GM04503 (cell line): ENCODE data around the gene CCDC120.

Experiments used
- DNase-seq: peaks from one replicate; pipeline ENCODE4 v3.0.0-alpha.2; 2012; ENCODE audit warnings: low read depth

The CCDC120 gene, protein sequence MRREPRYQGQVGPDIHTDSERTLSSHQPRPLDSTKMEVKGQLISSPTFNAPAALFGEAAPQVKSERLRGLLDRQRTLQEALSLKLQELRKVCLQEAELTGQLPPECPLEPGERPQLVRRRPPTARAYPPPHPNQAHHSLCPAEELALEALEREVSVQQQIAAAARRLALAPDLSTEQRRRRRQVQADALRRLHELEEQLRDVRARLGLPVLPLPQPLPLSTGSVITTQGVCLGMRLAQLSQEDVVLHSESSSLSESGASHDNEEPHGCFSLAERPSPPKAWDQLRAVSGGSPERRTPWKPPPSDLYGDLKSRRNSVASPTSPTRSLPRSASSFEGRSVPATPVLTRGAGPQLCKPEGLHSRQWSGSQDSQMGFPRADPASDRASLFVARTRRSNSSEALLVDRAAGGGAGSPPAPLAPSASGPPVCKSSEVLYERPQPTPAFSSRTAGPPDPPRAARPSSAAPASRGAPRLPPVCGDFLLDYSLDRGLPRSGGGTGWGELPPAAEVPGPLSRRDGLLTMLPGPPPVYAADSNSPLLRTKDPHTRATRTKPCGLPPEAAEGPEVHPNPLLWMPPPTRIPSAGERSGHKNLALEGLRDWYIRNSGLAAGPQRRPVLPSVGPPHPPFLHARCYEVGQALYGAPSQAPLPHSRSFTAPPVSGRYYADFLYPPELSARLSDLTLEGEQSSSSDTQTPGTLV

DNA sequence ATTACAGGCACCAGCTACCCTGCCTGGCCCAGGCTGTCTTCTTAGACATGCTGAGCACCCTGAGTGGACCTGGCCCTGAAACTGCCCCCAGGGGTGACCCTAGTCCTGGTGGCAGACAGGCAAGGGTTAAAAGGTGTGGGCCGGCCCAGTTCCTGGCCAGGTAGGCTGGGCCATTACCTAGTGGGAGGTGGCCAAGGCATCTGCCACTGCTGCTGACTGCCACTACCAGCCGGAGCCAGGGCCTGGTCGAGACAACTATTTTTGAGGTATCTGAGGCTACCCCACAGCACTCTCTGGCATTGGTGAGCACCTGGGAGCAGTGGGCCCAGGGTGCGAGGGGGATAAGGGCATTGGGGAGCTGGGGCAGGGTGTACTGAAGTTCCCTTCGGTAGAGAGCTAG is at the start of gene CCDC120:
Gene CCDC120, plus strand, starts transcription at position 206 of the 400 bp plus-strand sequence. CDS start 3,043 bp downstream, outside the sequence.
- DNase-seq: no peak

DNA sequence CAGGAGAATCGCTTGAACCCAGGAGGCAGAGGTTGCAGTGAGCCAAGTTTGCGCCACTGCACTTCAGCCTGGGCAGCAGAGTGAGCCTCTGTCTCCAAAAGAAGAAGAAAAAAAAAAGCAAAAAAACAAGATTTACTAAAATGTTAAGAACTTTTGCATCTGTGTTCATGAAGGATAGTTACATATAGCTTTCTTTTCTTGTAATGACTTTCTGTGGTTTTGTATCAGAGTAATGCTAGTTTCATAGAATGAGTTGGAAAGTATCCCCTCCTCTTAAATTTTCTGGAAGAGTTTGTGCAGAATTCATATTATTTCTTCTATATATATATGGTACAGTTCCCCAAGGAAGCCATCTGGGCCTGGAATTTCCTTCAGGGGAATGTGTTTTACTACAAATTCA is 39.7 kb upstream of the CCDC120 start:
- no peak for DNase-seq

DNA sequence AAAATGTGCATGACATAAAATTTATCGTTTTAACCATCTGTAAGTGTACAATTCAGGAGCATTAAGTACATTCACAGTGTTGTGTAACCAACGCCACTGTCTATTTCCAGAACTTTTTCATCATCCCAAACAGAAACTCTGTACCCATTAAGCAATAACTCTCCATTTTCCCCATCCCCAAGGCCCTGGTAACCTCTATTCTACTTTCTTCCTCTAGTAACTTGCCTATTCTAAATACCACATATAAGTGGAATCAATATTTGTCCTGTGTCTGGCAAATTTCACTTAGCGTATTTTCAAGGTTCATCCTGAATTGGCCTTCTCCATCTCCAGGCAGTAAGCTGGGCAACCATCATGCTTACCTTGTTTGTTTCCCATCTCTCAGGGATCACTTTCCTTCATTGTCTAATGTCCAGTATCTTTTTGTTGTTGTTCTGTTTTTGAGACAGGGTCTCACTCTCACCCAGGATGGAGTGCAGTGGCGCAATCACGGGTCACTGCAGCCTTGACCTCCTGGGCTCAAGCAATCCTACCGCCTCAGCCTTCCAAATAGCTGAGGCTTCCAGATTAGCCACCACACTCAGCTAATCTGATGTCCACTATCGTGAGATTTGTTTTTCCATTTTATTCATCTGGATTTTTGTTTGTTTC is 39.1 kb upstream of the CCDC120 start:
- DNase-seq: no peak

DNA sequence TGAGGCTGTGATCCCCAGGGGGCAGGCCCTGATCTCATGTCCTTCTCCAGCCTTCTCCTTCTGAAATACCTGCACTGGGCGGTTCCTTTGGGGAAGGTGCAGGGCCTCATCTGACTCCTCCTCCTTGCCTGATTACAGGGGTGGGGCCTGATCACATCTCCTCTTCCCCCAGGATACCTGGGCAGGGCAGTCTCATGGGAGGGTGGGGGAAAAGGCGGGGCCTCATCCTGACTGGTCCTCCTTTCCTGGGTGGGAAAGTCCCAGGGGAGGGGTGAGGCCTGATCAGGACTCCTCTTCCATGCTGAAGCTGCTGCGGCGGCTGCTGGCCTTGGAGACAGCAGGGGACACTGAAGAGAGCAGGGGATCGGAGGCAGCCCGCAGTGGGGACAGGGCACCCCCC is 28.9 kb upstream of the CCDC120 start:
- no peak for DNase-seq

DNA sequence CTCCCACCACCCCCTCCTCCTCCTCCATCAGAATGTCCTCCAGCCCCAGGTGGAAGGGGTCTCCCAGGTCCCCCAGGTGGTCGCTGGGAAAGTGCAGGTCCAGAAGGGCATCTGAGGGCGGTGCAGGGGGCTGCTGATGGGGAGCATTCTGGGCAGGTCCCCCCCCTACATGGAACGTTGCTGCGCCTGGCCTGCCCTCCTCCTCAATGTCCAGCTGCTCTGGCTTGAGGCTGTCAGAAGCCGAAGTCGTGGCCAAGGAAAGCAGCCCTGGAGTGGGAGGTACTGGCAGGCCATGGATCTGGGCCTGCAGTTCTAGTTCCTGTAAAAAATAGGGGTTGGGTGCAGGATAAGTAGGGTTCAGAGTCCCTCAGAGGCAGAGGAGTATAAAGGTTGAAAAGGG is 28.5 kb upstream of the CCDC120 start:
- DNase-seq: no peak

DNA sequence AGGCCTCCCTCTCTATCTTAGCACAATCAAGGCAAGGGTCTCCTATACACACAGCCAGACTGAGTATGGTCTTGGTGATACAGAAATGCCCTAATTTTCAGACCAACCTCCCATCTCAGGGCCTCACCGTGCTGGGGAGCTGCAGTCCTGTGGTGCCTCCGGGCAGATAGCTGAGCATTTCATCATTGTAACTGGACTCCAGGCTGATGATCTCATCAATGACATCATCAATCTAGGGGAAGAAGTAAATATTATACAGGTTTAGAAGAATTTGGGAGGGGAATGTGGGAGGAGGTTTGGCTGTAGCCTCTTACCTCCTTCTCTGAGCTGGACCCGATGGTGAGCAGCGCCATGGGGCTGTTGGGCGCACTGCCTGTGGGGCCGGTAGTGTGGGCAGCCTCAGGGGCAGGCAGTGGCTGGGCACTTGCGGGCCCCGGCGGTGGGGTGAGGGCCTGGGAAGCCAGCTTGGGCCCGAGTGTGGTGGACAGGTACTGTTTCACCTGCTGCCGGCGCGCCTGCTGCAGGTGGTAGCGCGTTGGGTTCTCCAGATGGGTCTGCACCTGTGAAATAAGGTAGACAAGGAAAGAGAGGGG is 20.8 kb upstream of the CCDC120 start:
- no peak for DNase-seq

DNA sequence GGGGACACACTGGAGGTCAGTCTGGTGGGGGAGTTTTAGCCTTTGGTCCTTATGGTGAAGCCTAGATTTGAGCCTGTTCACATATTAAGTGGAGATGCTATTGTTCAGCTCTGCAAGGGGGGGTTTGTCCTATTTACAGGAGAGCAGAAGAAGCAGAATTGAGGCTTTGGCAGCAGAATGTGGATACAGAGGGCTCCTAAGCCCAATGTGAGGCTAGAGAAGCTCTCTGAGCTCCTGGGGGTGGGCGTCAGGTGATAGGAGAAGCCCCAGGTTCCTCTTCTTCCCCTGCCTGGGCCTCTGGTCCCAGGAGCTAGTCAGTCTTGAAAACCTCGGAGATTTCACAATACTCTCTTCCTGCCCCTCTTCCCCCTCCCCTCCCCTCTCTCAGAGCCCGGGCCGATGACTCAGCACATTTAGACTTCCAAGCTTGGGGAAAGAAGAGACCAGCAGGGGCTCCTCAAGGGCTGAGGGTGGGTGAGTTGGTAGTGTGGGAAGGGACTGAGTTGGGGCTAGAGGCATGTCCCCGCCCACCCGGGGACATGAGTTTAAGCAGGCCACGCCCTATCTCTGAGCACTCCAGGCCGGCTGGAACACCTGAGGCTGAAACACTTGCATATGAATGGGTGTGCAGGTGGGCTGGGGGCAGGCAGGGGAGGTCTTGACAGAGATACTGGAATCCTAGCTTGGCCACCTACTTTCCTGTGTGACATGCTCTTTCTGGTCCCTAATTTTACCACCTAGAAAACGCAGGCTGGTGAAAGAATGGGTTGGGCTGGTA is 19.0 kb upstream of the CCDC120 start:
- DNase-seq: peak; percentile 69

DNA sequence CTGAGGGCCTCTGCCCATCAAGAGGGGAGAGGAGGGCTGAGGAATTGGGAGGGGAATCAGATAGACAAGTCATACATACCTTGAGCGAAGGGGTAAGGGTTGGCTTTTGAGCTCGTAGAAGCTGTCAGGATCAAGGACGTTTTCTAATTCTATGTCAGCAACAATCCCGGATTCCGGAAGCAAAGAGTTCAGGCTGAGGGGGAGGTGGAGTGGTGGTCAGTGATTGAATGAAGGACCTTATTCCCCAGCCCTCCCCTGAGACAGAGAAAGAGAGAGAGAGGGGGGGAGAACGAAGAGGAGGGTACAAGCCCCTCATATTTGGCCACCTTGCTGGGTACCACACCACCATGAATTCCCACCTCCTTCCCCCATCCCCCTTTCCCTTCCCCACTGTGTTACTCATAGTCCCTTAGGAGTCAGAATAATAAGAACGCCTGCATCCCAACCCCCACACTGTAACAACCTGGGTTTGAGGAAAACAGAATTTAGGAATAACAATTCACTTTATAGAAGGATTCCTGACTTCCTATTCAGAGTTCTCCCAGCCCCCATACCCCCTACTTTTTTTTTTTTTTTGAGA is 18.3 kb upstream of the CCDC120 start:
- no peak for DNase-seq

DNA sequence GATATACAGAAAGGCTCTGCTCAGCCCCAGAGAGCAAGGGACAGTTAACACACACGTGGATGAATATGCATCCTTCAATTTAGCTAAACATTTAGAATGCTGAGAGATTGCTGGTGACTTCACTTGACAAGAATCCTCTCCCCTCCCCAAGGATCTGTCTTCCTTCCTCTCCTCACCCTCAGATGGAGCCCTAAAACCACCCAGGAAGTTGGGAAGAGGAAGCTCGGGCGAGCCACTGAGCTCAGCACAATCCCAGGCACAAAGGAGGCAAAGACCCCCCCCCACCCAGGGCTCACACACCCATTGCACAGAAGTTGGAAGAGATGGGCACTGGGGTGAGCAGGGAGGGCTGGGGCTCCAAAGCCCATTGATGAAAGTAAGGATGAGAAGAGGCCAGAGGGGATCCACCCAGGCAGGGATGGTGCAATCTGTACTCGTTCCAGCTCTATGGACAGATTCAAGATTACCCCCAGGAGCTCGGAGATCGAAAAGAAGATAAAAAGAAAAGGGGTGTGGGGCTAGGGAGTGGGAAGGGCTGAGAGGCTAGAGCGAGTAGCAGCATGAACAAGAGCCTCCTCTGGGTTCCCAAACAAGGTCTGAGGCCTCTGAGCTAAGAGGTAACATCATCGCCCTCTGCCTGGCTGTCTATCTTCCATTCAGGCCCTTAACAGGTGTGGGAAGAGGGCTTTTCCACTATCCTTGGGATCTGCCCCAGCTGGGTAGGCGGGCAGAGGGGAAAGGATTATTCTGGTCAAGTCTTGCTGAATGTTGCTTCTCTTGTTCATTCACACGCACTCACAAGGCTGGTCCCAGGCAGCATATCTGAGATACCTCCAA is 16.8 kb upstream of the CCDC120 start:
- DNase-seq: no peak

DNA sequence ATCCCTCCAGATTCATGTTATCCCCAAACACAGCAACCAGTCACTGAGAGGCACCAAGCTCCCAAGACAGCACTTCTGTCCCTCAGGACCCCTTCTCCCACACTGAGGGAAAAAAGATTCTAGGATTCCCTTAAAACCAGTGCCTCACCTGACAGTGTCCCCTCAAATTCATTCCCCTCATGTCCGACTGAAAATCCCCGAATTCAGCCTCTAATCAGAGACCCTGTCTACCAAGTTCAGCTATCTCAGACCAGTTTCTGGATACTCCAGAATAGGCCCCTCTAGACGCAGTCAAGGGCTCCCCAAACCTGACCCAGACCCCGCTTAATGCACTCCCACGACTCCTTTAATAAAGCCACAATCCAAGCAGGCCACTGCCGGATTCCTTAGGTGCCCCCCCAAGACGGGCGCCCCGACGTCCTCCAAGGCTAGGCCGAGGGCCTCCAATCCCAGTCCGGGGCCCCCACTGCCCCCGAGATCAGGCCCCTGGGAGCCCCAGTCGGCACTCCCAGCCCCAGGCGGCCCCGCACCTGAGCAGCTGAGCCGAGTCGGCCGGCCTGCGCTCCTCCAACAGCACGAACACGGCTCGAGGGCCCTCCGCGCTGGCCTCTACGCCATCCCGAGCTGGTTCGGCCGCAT is 16.1 kb upstream of the CCDC120 start:
- no peak for DNase-seq

DNA sequence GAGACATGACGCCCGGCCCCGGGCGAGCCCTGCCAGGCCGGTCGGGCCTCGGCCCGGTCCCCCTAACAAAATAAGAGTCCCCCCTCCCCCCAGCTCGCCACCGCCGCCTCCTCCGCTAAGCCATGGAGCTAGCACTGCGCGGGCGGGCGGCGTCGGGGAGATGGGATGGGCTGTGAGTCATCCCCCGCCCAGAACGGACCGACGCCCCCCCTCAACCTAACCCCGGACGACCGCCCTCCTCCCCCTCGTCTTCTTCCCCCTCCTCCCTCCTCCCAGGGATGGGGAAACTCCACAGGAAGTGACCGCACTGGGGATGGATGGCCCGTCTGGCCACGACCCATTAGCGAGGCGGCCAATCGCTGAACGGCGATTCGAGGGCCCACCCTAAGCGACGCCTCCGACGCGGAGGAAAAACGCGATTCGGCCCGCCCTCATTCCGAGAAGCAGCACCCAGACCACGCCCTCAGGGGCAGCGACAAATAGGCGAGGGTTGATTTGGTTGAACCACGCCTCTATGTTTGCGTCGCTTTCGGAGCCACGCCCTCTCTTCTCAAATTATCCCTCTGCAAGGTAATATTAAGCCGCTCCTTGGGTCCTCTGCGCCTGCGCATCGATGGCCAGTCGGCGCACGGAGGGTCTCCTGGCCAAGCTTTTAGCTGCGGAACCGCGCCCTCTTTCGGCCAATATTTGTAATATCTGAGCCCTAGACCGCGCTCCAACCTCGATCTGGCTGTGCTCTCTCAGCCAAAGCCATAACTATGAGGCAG is 15.4 kb upstream of the CCDC120 start, which contains the start of gene TFE3:
Gene TFE3, minus strand, starts transcription at position 138 of the 767 bp plus-strand sequence. Its CDS starts 131 bp downstream, at position 7.
- peak; percentile 93 for DNase-seq

DNA sequence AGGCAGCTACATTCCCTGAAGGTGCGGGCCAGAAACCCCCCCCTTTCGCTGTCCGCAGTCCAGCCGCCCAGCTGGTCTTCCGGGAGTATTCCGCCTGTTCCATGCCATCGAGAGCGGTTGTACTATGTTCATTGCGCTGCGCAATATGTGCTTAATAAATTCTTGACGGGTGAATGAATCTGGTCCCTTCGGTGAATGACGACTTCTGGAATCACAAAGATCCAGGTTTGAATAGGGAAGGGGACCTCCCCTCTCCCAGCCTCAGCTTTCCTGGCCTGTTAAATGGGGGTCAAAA is 14.9 kb upstream of the CCDC120 start:
- no peak for DNase-seq

DNA sequence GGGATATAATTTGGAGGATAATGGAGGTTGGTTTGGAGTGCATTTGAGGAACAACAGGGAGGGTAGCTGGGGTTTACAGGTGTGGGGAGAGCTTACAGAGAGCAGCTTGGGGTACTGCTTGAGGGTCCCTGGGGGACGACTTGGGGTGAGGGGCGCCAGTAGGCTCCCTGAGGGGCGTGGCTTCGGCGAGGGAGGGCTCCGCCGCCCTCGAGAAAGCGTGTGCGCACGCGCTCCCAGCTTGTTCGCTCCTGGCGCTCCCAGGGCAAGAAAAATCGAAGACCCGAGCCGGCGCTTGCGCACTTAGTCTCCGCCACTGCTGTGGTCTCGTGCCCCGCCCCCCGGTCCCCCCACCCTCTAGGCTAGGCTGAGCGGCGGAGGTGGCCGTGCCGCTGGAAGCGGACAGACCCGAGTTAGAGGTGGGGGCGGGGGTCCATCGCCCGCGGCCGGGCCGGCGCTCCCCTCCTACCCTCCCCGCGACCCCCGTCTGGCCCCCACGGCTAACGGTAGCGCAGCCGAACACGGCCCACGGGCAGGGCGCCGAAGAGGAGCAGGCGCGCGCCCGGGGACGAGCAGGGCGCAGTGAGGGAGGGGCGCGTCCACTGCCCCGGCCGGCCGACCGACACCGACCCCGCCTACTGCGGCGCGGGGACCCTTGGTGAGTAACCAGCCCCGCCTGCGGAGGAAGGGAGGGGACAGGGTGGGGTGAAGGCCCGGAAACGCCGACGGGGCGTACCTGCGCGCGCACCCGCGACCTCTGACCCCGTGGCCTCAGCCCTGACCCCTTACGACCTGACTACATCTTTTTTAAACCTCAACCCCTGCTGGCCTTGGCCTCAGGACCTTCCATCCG is 5.4 kb upstream of the CCDC120 start:
- no peak for DNase-seq

DNA sequence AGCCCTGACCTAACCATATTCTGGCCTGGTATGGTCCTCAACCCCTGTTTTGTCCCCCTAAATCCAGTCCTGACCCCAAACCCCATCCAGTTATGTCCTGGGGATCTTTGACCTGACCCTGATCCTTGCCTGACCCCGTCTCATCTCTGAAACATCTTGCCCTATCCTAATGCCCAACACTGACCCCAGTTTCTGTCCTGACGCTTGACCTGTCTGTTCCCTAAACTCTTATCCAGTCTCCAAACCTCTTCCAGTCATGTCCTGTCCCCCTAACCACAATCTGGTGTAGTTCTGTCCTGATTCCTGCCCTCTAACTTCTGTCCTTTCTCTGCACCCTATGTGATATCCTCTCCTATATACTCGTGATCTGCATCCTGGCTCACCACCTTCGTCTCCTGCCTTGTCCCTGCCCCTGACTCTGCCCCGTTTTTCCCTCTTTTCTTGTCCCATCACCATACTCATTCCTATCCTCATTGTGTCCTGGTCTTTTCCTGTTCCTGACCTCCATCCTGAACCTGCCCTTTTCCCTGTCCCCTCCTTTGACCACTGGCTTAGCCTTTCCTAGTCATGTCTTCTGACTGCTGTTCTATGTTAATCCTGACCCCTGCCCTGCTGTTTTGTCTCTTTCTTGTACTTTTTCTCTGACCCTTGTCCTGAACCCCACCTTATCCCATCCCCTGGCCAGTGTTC is 4.6 kb upstream of the CCDC120 start:
- no peak for DNase-seq

DNA sequence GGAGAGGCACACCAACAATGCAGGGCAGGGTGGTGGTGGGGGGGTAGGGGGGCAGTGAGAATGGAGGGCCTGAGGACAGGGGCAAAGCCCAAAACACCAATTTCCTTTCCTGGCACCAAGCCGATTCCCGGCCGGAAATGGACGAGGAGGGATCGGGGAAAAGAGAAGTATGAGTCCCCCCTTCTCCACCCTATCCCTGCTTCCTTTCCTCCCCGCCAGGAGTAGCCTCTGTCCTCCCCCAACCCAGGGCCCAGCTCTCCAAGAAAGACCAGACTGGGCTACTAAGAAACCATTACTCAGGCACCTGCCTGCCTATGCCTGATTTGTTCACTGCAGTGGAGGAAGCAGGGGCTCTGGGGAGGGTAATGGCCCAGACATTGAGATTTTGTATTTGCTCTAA is 402 bp downstream of the CCDC120 start:
- DNase-seq: no peak

DNA sequence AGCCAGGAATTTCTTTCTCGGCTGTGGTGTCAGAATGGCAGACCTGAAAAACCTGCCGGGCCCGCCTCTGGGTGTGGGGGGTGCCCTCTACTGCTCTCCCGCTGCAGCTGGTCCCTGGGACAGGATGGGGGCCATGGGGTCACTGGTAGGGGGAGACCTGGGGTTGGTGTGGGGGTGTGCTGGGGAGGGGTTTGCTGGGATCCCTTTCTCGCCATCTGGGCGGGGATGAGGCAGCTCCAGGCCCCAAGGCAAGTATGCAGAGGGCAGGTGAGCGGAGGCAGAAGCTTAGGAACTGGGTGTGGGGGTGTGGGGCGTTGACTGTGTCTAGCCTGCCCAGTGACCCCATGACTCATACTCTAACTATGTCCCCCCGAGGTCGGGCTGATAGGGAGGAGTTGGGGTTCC is 884 bp downstream of the CCDC120 start:
- DNase-seq: no peak

DNA sequence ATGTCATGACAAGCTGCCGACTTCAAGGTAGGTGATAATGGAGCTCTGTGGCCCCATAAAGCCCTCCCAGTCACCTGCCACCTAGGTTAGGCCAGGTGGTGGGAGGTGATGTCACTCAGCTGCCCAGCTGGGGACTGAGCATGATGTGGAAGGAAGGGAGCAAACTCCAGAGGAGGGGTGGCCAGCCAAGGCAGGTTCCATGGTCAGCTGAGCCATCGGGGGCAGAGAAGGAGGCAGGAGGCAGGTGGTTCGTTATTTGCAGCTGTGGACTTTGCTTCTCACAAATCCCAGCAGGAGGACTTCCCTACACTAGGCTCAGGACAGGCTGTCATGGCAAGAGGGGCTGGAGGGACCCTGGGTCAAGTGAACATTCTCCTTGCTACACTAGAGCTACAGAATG is 2.1 kb downstream of the CCDC120 start:
- no peak for DNase-seq

DNA sequence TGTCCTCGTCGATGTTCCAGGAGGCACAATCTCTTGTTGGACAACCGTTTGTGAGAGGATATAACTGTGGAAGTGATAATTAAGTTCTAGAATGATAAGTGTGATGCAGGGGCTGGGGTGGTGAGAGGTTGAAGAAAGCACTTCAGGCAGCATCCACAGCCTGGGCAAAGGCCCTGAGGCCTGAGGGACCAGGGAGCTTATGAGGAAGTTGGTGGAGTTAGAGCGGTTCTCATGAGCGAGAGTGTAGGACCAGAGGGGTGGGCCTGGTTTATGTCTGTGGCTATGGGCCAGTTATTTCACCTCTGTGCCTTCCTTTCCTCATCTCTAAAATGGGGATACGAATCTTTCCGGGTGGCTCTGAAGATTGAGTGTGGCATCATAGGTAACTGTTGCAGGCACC is 2.7 kb downstream of the CCDC120 start:
- no peak for DNase-seq
